Measurements from ENCODE around the gene TXNDC11. TPM values are rescaled to one million over a fixed set of nuclear protein-coding genes. Genes with fewer than 3 reads are reported as not detected.

The TXNDC11 gene
- total RNA-seq, 1 experiment from 2014 or later: 17.6 TPM

GRCh38 chr16:11752856-11753255, 10.2 kb upstream of the TXNDC11 start:
- Histone ChIP-seq H3K4me3 (ENCODE audit: low read depth, low read length, poor library complexity, severe bottlenecking) (no peak overlapping the region), H3K27me3 (replicated peaks; ENCODE audit: insufficient read depth, low read depth, low read length, poor library complexity) (no peaks in the 10 kb centered on the region), H3K9me3 (ENCODE audit: low read depth, low read length, poor library complexity, severe bottlenecking) (no peaks in the 10 kb centered on the region), H3K4me1 (ENCODE audit: insufficient read depth, low read length, poor library complexity, severe bottlenecking) (no peaks in the 10 kb centered on the region), H3K36me3 (ENCODE audit: insufficient read depth, low read length, poor library complexity, severe bottlenecking) (peaks cover 69% of the 10 kb centered on the region), H3K27ac (ENCODE audit: low read depth, low read length, poor library complexity, severe bottlenecking) (no peak overlapping the region)
- no TSS peak for BruUV-seq (replicated peaks)
- intact Hi-C loops (cut with micrococcal nuclease; ENCODE audit: unreplicated experiment): no loop called here
- DNase-seq (ENCODE audit: low spot score): no peak
- POLR2A ChIA-PET (ENCODE audit: low non-redundant PET): no interaction called here
- CTCF ChIA-PET: no interaction called here
- TF ChIP-seq EZH2 (IDR thresholded peaks at IDR 0.05; ENCODE audit: borderline replicate concordance, low read depth, low read length, poor library complexity, severe bottlenecking): no peak
- no peak for TF ChIP-seq CTCF (conservative IDR thresholded peaks at IDR 0.05; ENCODE audit: low read depth, low read length)

- H3K9me3 ChIP-seq (ENCODE audit: low read depth, low read length, poor library complexity, severe bottlenecking): no peaks in the 10 kb centered on the region
- POLR2A ChIA-PET (ENCODE audit: low non-redundant PET): no interaction called here
- CTCF ChIA-PET: no interaction called here
- H3K4me3 ChIP-seq (ENCODE audit: low read depth, low read length, poor library complexity, severe bottlenecking): no peak overlapping the region
- TF ChIP-seq CTCF (conservative IDR thresholded peaks at IDR 0.05; ENCODE audit: low read depth, low read length) (no peak), EZH2 (IDR thresholded peaks at IDR 0.05; ENCODE audit: borderline replicate concordance, low read depth, low read length, poor library complexity, severe bottlenecking) (no peak)
- BruUV-seq (replicated peaks): no TSS peak
- no peak for DNase-seq (ENCODE audit: low spot score)
- no peaks in the 10 kb centered on the region for H3K27me3 ChIP-seq (replicated peaks; ENCODE audit: insufficient read depth, low read depth, low read length, poor library complexity)
- H3K36me3 ChIP-seq (ENCODE audit: insufficient read depth, low read length, poor library complexity, severe bottlenecking): peaks cover 44% of the 10 kb centered on the region
- no peak overlapping the region for H3K27ac ChIP-seq (ENCODE audit: low read depth, low read length, poor library complexity, severe bottlenecking)
- intact Hi-C loops (cut with micrococcal nuclease; ENCODE audit: unreplicated experiment): no loop called here
- H3K4me1 ChIP-seq (ENCODE audit: insufficient read depth, low read length, poor library complexity, severe bottlenecking): no peaks in the 10 kb centered on the region
These were observed 7.4 kb upstream of the TXNDC11 start for GRCh38 chr16:11750056-11750455.

- no TSS peak for BruUV-seq (replicated peaks)
These were observed 6.0 kb upstream of the TXNDC11 start for GRCh38 chr16:11748404-11749254.

More at GRCh38 chr16:11748404-11749254, 6.0 kb upstream of the TXNDC11 start:
- ChIA-PET POLR2A (ENCODE audit: low non-redundant PET) (no interaction called here), CTCF (no interaction called here)
- H3K9me3 ChIP-seq (ENCODE audit: low read depth, low read length, poor library complexity, severe bottlenecking): no peaks in the 10 kb centered on the region
- H3K27me3 ChIP-seq (replicated peaks; ENCODE audit: insufficient read depth, low read depth, low read length, poor library complexity): no peaks in the 10 kb centered on the region
- no peak overlapping the region for H3K27ac ChIP-seq (ENCODE audit: low read depth, low read length, poor library complexity, severe bottlenecking)
- no peak for TF ChIP-seq CTCF (conservative IDR thresholded peaks at IDR 0.05; ENCODE audit: low read depth, low read length)
- no peak for TF ChIP-seq EZH2 (IDR thresholded peaks at IDR 0.05; ENCODE audit: borderline replicate concordance, low read depth, low read length, poor library complexity, severe bottlenecking)
- intact Hi-C loops (cut with micrococcal nuclease; ENCODE audit: unreplicated experiment): no loop called here
- H3K36me3 ChIP-seq (ENCODE audit: insufficient read depth, low read length, poor library complexity, severe bottlenecking): peaks cover 43% of the 10 kb centered on the region
- H3K4me1 ChIP-seq (ENCODE audit: insufficient read depth, low read length, poor library complexity, severe bottlenecking): no peaks in the 10 kb centered on the region
- H3K4me3 ChIP-seq (ENCODE audit: low read depth, low read length, poor library complexity, severe bottlenecking): no peak overlapping the region
- no peak for DNase-seq (ENCODE audit: low spot score)
